A172 (cell line): Measurements from ENCODE around the gene PURA. TPM values are rescaled to one million over a fixed set of nuclear protein-coding genes. Genes with fewer than 3 reads are reported as not detected.

Source experiments
- DNase-seq: peaks from one replicate; pipeline ENCODE4 v3.0.0-alpha.2; 2015; ENCODE audit warnings: low spot score
- total RNA-seq: library from RNA; depleted of rRNA; stranded (reverse); fragments of >200 nt; shearing (Covaris generic); gene quantifications from 2 replicates; pipeline ENCODE4 v1.2.3, GENCODE V29; 2014; rRNA removed

Gene PURA
- total RNA-seq, 1 experiment from 2014 or later, result 11.5 TPM

DNA sequence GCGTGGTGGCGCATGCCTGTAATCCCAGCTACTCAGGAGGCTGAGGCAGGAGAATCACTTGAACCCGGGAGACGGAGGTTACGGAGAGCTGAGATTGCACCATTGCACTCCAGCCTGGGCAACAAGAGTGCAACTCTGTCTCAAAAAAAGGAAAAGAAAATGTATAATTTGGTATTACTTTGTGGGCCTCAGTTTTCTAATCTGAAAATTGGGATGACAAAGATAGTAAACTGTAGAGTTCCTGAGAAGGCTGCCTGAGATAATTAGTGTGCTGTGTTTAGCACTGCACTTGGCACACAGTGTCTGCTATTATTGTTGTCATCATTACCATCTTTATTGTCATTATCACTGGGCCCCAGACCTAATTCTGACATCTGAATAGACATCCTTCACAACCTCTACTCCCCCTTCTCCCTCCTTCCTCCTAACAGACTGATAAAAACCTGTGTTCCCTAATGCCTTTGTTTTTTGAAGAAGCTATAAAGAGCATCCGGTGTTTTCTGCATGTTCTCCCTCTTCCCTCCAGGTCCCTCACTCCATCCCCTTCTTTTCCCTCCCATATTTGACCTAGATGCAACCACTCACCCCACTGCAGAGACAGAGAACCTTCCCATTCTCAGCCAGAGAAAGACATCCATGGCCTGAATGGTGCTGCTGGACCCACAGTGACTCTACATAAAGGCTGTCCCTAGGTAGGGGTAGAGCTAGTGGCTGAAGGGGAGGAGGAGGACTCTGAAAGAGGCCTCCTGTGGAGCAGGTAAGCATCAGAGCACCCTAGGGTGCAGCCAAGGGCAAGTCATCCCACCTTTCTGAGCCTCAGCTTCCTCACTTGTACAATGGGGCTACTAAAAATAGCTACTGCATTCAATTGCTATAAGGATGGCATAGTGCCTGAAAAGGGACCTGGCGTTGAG lies 45.4 kb downstream of the PURA start:
- DNase-seq, result no peak

DNA sequence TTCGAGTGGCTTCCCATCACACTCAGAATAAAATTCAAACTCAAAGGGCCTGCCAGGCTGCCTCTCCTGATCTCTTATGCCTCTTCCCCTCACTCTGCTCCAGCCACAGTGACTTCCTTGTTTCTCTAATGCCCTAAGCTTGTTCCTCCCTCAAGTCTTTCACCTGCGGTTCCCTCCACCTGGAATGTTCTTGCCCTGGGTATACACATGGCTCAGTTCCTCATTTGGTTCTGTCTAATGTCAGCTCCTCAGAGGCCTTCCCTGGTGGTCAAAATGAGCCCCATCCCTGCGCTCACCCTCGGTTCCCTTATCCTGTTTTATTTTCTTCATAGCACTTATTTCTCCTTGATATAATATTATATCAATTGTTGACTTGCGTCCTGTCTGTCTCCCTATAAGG lies 48.4 kb downstream of the PURA start:
- DNase-seq, result no peak

- no peak for DNase-seq
Measured at GRCh38 chr5:140162781-140163180, 48.9 kb downstream of the PURA start.

GRCh38 chr5:140165101-140165922 lies 51.4 kb downstream of the PURA start:
- no peak for DNase-seq

GRCh38 chr5:140165923-140166270 lies 52.0 kb downstream of the PURA start:
- DNase-seq, result no peak

DNA sequence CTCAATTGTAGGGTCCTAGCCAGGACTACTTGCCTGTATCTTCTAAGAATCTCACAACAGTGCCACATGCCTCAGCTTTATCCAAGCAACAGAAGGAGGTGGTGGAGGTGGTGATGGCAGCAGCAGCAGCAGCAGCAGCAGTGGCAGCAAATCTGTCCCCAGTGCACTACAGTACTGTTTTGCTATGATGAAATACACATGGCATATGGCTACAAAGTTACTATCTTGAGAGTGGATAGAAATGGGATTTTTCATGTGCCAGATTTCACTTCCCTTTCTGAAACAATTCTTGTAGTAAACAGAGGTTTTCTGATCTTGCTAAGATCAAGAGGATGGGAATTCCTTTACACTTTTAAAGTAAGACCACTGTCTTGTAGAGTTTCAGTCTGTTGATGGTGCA lies 53.0 kb downstream of the PURA start:
- DNase-seq, result no peak

DNA sequence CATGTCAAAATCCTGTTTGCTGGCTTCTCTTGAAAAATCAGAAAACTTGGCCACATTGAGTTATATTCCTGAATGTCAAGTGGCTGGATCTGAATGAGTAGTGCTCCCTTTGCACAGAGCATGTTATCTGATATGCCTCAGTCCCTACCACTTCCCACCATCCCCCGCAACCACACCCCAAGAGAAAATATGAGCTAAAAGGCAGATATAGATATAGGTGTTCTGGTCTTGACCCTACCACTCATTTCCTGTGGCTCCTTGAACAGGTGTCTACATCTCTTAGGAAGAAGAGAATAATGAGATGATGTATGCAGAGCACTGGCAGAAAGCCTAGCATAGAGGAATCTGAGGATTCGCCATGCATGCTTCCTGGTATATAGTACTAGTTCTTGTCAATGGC lies 54.5 kb downstream of the PURA start:
- DNase-seq, result no peak

GRCh38 chr5:140169410-140169809 lies 55.5 kb downstream of the PURA start:
- peak; percentile 39 for DNase-seq

GRCh38 chr5:140172483-140172882 lies 58.6 kb downstream of the PURA start:
- no peak for DNase-seq

DNA sequence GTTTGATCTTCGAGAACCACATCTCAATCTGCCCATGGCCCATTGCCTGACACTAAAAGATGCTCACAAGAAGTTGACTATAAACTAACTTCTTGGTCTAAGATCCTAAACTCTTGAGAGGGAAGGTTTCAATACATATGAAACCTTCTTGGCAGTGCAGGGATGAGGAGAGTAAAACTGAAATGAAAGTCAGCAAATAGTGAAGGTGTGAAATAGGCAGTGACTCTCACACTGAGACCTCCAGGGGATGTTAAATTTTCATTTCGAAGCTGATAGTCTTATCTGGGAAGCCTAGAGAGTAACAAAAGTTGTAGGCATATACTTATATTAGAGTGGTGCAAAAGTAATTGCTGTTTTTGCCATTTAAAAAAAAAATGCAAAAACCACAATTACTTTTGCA lies 60.1 kb downstream of the PURA start:
- DNase-seq, result no peak

- peak; percentile 83 for DNase-seq
Measured at GRCh38 chr5:140174465-140175366, 60.8 kb downstream of the PURA start, which contains the start of gene CYSTM1. TSS of gene CYSTM1 (plus strand) at chr5:140175188. CDS start at chr5:140194466, 19,278 bp downstream.

Other genes with a start within 250 kb of the PURA start
- 2.5 and 3.5 TPM in 2 replicates for gene NRG2, start 70.8 kb upstream of the PURA start, total RNA-seq
- gene IGIP, start 11.8 kb downstream of the PURA start, total RNA-seq, result 2.5 and 3.2 TPM in 2 replicates
- 48.4 and 54.9 TPM in 2 replicates for gene CYSTM1, start 61.1 kb downstream of the PURA start, total RNA-seq
- gene PFDN1, start 189.0 kb downstream of the PURA start, total RNA-seq, result 201 and 255 TPM in 2 replicates
- 9.2 and 17.4 TPM in 2 replicates for gene HBEGF, start 232.5 kb downstream of the PURA start, total RNA-seq
- gene SLC4A9, start 246.1 kb downstream of the PURA start, total RNA-seq, result not detected in 2 replicates